Sigmoid colon (tissue), 4 donors: Measurements from ENCODE around the gene GSE1.

Source experiments
- EP300 ChIP-seq, 4 donors: sonication (generic); formaldehyde crosslinking; IDR thresholded peaks; one replicate each; pipeline ENCODE4 v1.6.1; 2017; ENCODE audit warnings: antibody characterized with exemption in 4 of 4
- POLR2A ChIP-seq, 2 donors: fragments of 450-650 bp; IDR thresholded peaks; one replicate each; pipeline ENCODE4 v1.6.1; 2016; ENCODE audit warnings: antibody characterized with exemption in 2 of 2, mild to moderate bottlenecking in 2 of 2, moderate library complexity in 2 of 2
- POLR2AphosphoS5 ChIP-seq, 4 donors: sonication (generic); formaldehyde crosslinking; IDR thresholded peaks; one replicate each; pipeline ENCODE4 v1.6.1; 2017; ENCODE audit warnings: antibody characterized with exemption in 4 of 4
- TF ChIP-seq, protein P1 (sequence below), 4 experiments: fragments of 450-650 bp in 3 of 4; fragments of 200-600 bp in 1 of 4; IDR thresholded peaks; one replicate each; pipeline ENCODE4 v1.5.1; 2016 to 2019; ENCODE audit warnings: antibody characterized with exemption in 4 of 4, mild to moderate bottlenecking in 3 of 4, moderate library complexity in 2 of 4

DNA sequence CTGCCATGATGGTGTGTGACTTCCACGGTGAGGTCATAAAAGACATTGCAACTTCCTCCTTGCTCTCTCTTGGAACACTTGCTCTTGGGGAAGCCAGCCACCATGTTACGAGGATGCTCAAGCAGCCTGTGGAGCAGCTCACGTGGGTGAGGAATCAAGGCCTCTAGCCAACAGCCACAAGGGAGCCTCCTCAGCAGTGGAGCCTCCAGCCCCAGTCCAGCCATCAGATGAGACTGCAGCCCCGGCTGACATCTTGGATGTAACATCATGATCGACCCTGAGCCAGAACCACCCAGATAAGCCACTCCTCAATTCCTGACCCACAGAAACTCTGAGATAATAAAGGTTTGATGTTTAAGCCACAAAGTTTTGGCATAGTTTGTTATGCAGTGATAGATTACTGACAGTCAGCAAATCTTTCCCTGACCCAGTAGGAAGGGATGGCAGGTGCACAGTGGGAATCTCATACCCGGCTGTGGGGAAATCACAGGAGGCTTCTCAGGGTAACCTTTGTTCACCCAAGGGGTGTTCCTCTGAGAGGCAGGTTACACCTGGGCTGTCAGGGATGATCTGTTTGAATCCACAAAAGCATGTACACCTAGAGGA is 99.0 kb downstream of the GSE1 start:
- no peak for TF ChIP-seq POLR2A (IDR thresholded peaks at IDR 0.05)
- TF ChIP-seq, protein P1, sequence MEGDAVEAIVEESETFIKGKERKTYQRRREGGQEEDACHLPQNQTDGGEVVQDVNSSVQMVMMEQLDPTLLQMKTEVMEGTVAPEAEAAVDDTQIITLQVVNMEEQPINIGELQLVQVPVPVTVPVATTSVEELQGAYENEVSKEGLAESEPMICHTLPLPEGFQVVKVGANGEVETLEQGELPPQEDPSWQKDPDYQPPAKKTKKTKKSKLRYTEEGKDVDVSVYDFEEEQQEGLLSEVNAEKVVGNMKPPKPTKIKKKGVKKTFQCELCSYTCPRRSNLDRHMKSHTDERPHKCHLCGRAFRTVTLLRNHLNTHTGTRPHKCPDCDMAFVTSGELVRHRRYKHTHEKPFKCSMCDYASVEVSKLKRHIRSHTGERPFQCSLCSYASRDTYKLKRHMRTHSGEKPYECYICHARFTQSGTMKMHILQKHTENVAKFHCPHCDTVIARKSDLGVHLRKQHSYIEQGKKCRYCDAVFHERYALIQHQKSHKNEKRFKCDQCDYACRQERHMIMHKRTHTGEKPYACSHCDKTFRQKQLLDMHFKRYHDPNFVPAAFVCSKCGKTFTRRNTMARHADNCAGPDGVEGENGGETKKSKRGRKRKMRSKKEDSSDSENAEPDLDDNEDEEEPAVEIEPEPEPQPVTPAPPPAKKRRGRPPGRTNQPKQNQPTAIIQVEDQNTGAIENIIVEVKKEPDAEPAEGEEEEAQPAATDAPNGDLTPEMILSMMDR (IDR thresholded peaks at IDR 0.05): no peak
- no peak for TF ChIP-seq POLR2AphosphoS5 (IDR thresholded peaks at IDR 0.05)
- TF ChIP-seq EP300 (IDR thresholded peaks at IDR 0.05): no peak
